HG02798 (cell line): ENCODE measurements around the gene CASR.

Experiments
- ATAC-seq: cut with Tn5 transposase; IDR thresholded peaks from one replicate; pipeline ENCODE4 v1.9.1; 2021; ENCODE audit warnings: mild to moderate bottlenecking; ENCODE audit not compliant: unreplicated experiment, poor library complexity

The CASR gene

GRCh38 chr3:122299872-122300460 lies 116.5 kb downstream of the CASR start:
- ATAC-seq = no peak

- peak; percentile 67 for ATAC-seq
Observed at GRCh38 chr3:122301063-122301462, 117.6 kb downstream of the CASR start.

- ATAC-seq = no peak
Observed at GRCh38 chr3:122305818-122306621, 122.6 kb downstream of the CASR start.

GRCh38 chr3:122306622-122306953 lies 123.1 kb downstream of the CASR start:
- no peak for ATAC-seq

GRCh38 chr3:122307094-122307687 lies 123.7 kb downstream of the CASR start:
- no peak for ATAC-seq

GRCh38 chr3:122307976-122308375 lies 124.5 kb downstream of the CASR start:
- no peak for ATAC-seq

- ATAC-seq = no peak
Observed at GRCh38 chr3:122310361-122310760, 126.9 kb downstream of the CASR start.

GRCh38 chr3:122312826-122313225 lies 129.4 kb downstream of the CASR start:
- no peak for ATAC-seq

- ATAC-seq = no peak
Observed at GRCh38 chr3:122313281-122313680, 129.8 kb downstream of the CASR start.

- no peak for ATAC-seq
Observed at GRCh38 chr3:122314228-122314876, 130.9 kb downstream of the CASR start.

GRCh38 chr3:122315619-122316018 lies 132.2 kb downstream of the CASR start:
- no peak for ATAC-seq

GRCh38 chr3:122316368-122316767 lies 132.9 kb downstream of the CASR start:
- ATAC-seq = no peak

GRCh38 chr3:122318620-122319019 lies 135.2 kb downstream of the CASR start:
- no peak for ATAC-seq

GRCh38 chr3:122322095-122323075 lies 138.9 kb downstream of the CASR start:
- peak; percentile 78 for ATAC-seq

- no peak for ATAC-seq
Observed at GRCh38 chr3:122324871-122325323, 141.4 kb downstream of the CASR start, which contains the start of gene CSTA. CSTA (plus strand) TSS chr3:122325248; CDS start chr3:122325293, 45 bp downstream.

GRCh38 chr3:122325769-122326168 lies 142.3 kb downstream of the CASR start:
- no peak for ATAC-seq

GRCh38 chr3:122331886-122332285 lies 148.4 kb downstream of the CASR start:
- ATAC-seq = no peak

GRCh38 chr3:122332551-122332950 lies 149.1 kb downstream of the CASR start:
- no peak for ATAC-seq
